GM12878 (cell line): ENCODE results near the gene POU2F1. TPM values are rescaled to one million over a fixed set of nuclear protein-coding genes. Genes with fewer than 3 reads are reported as not detected.

Experiments
- ATAC-seq: fragments of 200-7000 bp; cut with Tn5 transposase; 3 replicates; pipeline ENCODE4 v1.9.1; 2020; ENCODE audit warnings: mild to moderate bottlenecking, moderate library complexity
- BruUV-seq: library from RNA; stranded (reverse); fragments of 400-500 nt; replicated peaks from 2 replicates; lab custom pipeline; 2021; lab: Mats Ljungman, UMichigan
- CTCF ChIA-PET: fragments of 300-600 bp; sonication (Branson Sonifier 250); formaldehyde crosslinking; extraction: SDS; loops from one replicate; lab custom pipeline; 2021; ENCODE audit warnings: inconsistent platforms; lab: Yijun Ruan, JAX
- POLR2A ChIA-PET: fragments of 350-600 bp; formaldehyde crosslinking; extraction: SDS; loops from one replicate; lab custom pipeline; 2021; ENCODE audit warnings: inconsistent platforms; lab: Charles Lee
- RAD21 ChIA-PET: fragments of 300-600 bp; sonication (Branson Sonifier 250); formaldehyde crosslinking; loops from one replicate; lab custom pipeline; 2023; ENCODE audit warnings: antibody characterized with exemption; ENCODE audit not compliant: unreplicated experiment; lab: Charles Lee
- SMC1A ChIA-PET: fragments of 300-600 bp; sonication (Branson Sonifier 250); formaldehyde crosslinking; loops from one replicate; lab custom pipeline; 2023; ENCODE audit not compliant: unreplicated experiment, uncharacterized antibody; lab: Charles Lee
- DNase-seq: peaks from one replicate; pipeline ENCODE4 v3.0.0-alpha.2; 2011; ENCODE audit warnings: low read depth, low spot score
- FAIRE-seq: peaks from 3 replicates; lab custom pipeline; 2011; peaks lifted over from hg19 to GRCh38; lab: Jason Lieb, UNC
- H2AFZ ChIP-seq: 2 replicates; pipeline ENCODE4 v1.6.0; 2011; ENCODE audit warnings: low read depth, low read length, control low read depth; ENCODE audit not compliant: control insufficient read depth
- H3K27ac ChIP-seq: 2 replicates; pipeline ENCODE4 v1.5.1; 2011; ENCODE audit warnings: control low read depth; ENCODE audit not compliant: control insufficient read depth, insufficient read depth
- H3K27me3 ChIP-seq, 2 experiments: replicated peaks in 1 of 2; 2 replicates each; pipeline versions ENCODE4 v1.6.0 to v1.6.1; 2011; ENCODE audit warnings: low read length in 1 of 2; ENCODE audit not compliant: control insufficient read depth in 2 of 2, insufficient read depth in 2 of 2
- H3K36me3 ChIP-seq, 2 experiments: 2 replicates each; pipeline ENCODE4 v1.5.1; 2011; ENCODE audit warnings: low read length in 1 of 2; ENCODE audit not compliant: control insufficient read depth in 2 of 2, insufficient read depth in 2 of 2
- H3K4me1 ChIP-seq: 2 replicates; pipeline ENCODE4 v1.6.1; 2011; ENCODE audit warnings: mild to moderate bottlenecking, low read length, moderate library complexity, mixed read lengths; ENCODE audit not compliant: control insufficient read depth, insufficient read depth
- H3K4me2 ChIP-seq: 2 replicates; pipeline ENCODE4 v1.6.0; 2011; ENCODE audit warnings: control low read depth; ENCODE audit not compliant: control insufficient read depth, insufficient read depth
- H3K4me3 ChIP-seq: fragments of 200-600 bp; sonication (generic); 2 replicates; pipeline ENCODE4 v1.5.1; 2016
- H3K79me2 ChIP-seq: 2 replicates; pipeline ENCODE4 v1.6.0; 2011; ENCODE audit warnings: low read length; ENCODE audit not compliant: control insufficient read depth, insufficient read depth
- H3K9ac ChIP-seq: 2 replicates; pipeline ENCODE4 v1.8.0; 2011; ENCODE audit warnings: low read length, control low read depth, mixed read lengths; ENCODE audit not compliant: control insufficient read depth, insufficient read depth
- H3K9me3 ChIP-seq: replicated peaks from 3 replicates; pipeline ENCODE4 v1.5.1; 2011; ENCODE audit warnings: mild to moderate bottlenecking, low read length; ENCODE audit not compliant: control insufficient read depth, insufficient read depth
- H4K20me1 ChIP-seq: 2 replicates; pipeline ENCODE4 v1.6.0; 2011; ENCODE audit not compliant: control insufficient read depth, insufficient read depth
- BHLHE40 ChIP-seq, 2 experiments: fragments of 450-650 bp in 1 of 2; IDR thresholded peaks; 2 replicates each; pipeline ENCODE4 v1.6.1; 2011 to 2017; ENCODE audit warnings: low read depth in 2 of 2, borderline replicate concordance in 1 of 2, improper control_type of control experiment in 1 of 2, low read length in 1 of 2, mild to moderate bottlenecking in 1 of 2
- CHD2 ChIP-seq: IDR thresholded peaks from 2 replicates; pipeline ENCODE4 v1.6.1; 2011; ENCODE audit warnings: low read depth, low read length, improper control_type of control experiment, borderline replicate concordance
- GATAD2B ChIP-seq: fragments of 450-650 bp; conservative IDR thresholded peaks from 2 replicates; pipeline ENCODE4 v1.6.1; 2017; ENCODE audit warnings: low read depth, mild to moderate bottlenecking, moderate library complexity
- JUND ChIP-seq: IDR thresholded peaks from 2 replicates; pipeline ENCODE4 v1.6.1; 2012; ENCODE audit warnings: low read depth, mild to moderate bottlenecking, low read length, improper control_type of control experiment, moderate library complexity
- KLF5 ChIP-seq: fragments of 450-650 bp; IDR thresholded peaks from 2 replicates; pipeline ENCODE4 v1.6.1; 2014; ENCODE audit warnings: mild to moderate bottlenecking; ENCODE audit not compliant: partially characterized antibody
- POU2F2 ChIP-seq: IDR thresholded peaks from 3 replicates; pipeline ENCODE4 v1.6.1; 2011; ENCODE audit warnings: low read depth, mild to moderate bottlenecking, low read length, borderline replicate concordance
- STAT1 ChIP-seq: fragments of 450-650 bp; conservative IDR thresholded peaks from 2 replicates; pipeline ENCODE4 v1.6.1; 2014; ENCODE audit warnings: antibody characterized with exemption, mild to moderate bottlenecking
- YBX1 ChIP-seq: fragments of 450-650 bp; IDR thresholded peaks from 2 replicates; pipeline ENCODE4 v1.6.1; 2016; ENCODE audit warnings: antibody characterized with exemption
- WGBS: methylation state at CpG from one replicate; pipeline ENCODE4 v1.1.6; 2016; ENCODE audit warnings: low lambda C conversion rate; ENCODE audit not compliant: insufficient replicate concordance, insufficient coverage; ENCODE audit errors: missing lambda C conversion rate; 5-methylcytosine and 5-hydroxymethylcytosine counted together
- in situ Hi-C: fragments of 300-500 bp; cut with MboI; formaldehyde crosslinking; loops from 9 replicates; pipeline ENCODE4 v1.14.3; 2018; ENCODE audit warnings: mixed read lengths
- intact Hi-C: fragments of 100-400 bp; cut with micrococcal nuclease; formaldehyde crosslinking; loops from one replicate; pipeline ENCODE4 v1.14.2; 2022; ENCODE audit not compliant: unreplicated experiment
- polyA plus RNA-seq, 11 experiments: library from polyadenylated mRNA; depleted of rRNA in 4 of 11; unstranded in 6 of 11; stranded (reverse) in 5 of 11; fragments of >200 nt; fragmentation: Nextera tagmentation in 4 of 11; fragmentation: Illumina TruSeq in 1 of 11; extraction: Ambion mirVana in 4 of 11; extraction: Trizol in 1 of 11; gene quantifications; 1 replicate in 1 of 11; 2 replicates in 10 of 11; pipeline versions ENCODE4 v1.2.1 to v1.2.3, GENCODE V29; 2011 to 2016; ENCODE audit warnings: inconsistent platforms in 2 of 11, missing spikeins in 2 of 11, low read depth in 1 of 11
- total RNA-seq, 4 experiments: library from RNA; depleted of rRNA in 3 of 4; stranded (reverse); fragments of >200 nt in 3 of 4; fragmentation: Illumina TruSeq in 1 of 4; extraction: Trizol in 1 of 4; gene quantifications; 2 replicates each; pipeline versions ENCODE4 v1.2.1 to v1.2.3, GENCODE V29; 2013 to 2021

The POU2F1 gene
- total and polyA plus RNA-seq, 10 of the 15 experiments (the other 5 are each of a cell fraction or from before 2014, with no cell fraction given) = 2.5 to 21.7 (median 12.5) TPM

DNA sequence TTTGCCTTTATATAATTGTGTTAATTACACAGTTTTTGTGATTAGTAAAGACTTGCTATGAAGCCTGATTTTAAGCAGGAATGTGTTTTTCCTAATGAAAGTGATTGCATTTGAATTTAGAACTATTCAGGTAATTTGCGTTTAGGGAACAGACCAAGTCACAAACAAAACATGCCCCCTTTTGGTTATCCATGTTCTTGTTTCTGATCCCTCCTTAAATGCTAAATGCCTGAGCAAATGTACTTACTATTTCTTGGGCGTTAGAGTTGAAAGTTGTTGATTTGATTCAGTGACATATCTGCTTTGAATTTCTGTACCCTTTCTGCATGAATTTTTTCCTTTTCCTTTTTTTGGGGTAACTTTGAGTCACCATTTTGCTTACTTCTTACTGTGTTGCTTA, 5.2 kb downstream of the POU2F1 start:
- Histone ChIP-seq H3K9ac (no peak overlapping the region), H4K20me1 (no peaks in the 10 kb centered on the region), H3K79me2 (peaks cover 91% of the 10 kb centered on the region), H3K4me2 (no peak overlapping the region), H3K4me1 (peaks cover 12% of the 10 kb centered on the region; the same call in 1 of the 2 replicates), H3K9me3 (no peaks in the 10 kb centered on the region; the same call in 2 of the 3 replicates), H3K27me3 (no peaks in the 10 kb centered on the region), H2AFZ (no peak overlapping the region), H3K27ac (no peak overlapping the region), H3K36me3 (no peaks in the 10 kb centered on the region), H3K4me3 (no peak overlapping the region)
- BruUV-seq = no TSS peak
- DNase-seq (no peak), FAIRE-seq (no peak), ATAC-seq (no peak)
- intact Hi-C loops (no loop called here), in situ Hi-C loops (no loop called here)
- ChIA-PET POLR2A (no interaction called here), CTCF (interaction anchor here (1.3 to 1.5 kb wide), 2 partner anchors 20 to 166 kb away, joined by 3 to 4 read pairs; no protein-coding TSS in a partner anchor), RAD21 (no interaction called here), SMC1A (interaction anchor here (0.7 to 2.2 kb wide), 5 partner anchors 10 to 307 kb away, joined by 3 to 24 read pairs (median 4); no protein-coding TSS in a partner anchor)
- no peak for TF ChIP-seq STAT1
- no peak for TF ChIP-seq CHD2
- no peak for TF ChIP-seq POU2F2
- no peak for TF ChIP-seq BHLHE40 (IDR thresholded peaks at IDR 0.05; ENCODE audit: borderline replicate concordance in 1 of 2, low read depth in 2 of 2, low read length in 1 of 2)
- TF ChIP-seq JUND = no peak
- TF ChIP-seq KLF5 = no peak
- no peak for TF ChIP-seq YBX1
- no peak for TF ChIP-seq GATAD2B
- 98% methylated on average over 2 of the region's 2 CpGs for WGBS
